Heart right ventricle (tissue), 16 donors: ENCODE measurements around the gene JMJD6. TPM values are rescaled to one million over a fixed set of nuclear protein-coding genes. Genes with fewer than 3 reads are reported as not detected.
A peak's percentile ranks its signal among the peaks of the same experiment; 100 is the strongest.

Experiments
- ATAC-seq, 8 donors: fragments of 200-7000 bp; cut with Tn5 transposase; one replicate each; pipeline ENCODE4 v1.9.1; 2020; ENCODE audit warnings: mild to moderate bottlenecking in 8 of 8, moderate library complexity in 8 of 8, moderate number of reproducible peaks in 1 of 8
- DNase-seq, 2 donors: peaks; one replicate each; pipeline ENCODE4 v3.0.0-alpha.2; 2020
- H3K27ac ChIP-seq, 10 donors: fragments of 200-600 bp; sonication (generic) in 2 of 10; one replicate each; pipeline versions ENCODE4 v1.5.0 to v1.8.0; 2020 to 2022; ENCODE audit warnings: mild to moderate bottlenecking in 3 of 10
- H3K27me3 ChIP-seq, 7 donors: fragments of 200-600 bp; one replicate each; pipeline ENCODE4 v1.8.0; 2021 to 2022; ENCODE audit warnings: mild to moderate bottlenecking in 2 of 7
- H3K36me3 ChIP-seq, 9 donors: fragments of 200-600 bp; sonication (generic) in 1 of 9; one replicate each; pipeline versions ENCODE4 v1.5.0 to v1.8.0; 2020 to 2022; ENCODE audit warnings: mild to moderate bottlenecking in 2 of 9
- H3K4me1 ChIP-seq, 9 donors: fragments of 200-600 bp; sonication (generic) in 1 of 9; one replicate each; pipeline versions ENCODE4 v1.5.0 to v1.8.0; 2020 to 2022; ENCODE audit warnings: mild to moderate bottlenecking in 4 of 9
- H3K4me3 ChIP-seq, 10 donors: fragments of 200-600 bp; sonication (generic) in 2 of 10; one replicate each; pipeline versions ENCODE4 v1.5.0 to v1.8.0; 2020 to 2022; ENCODE audit warnings: mild to moderate bottlenecking in 7 of 10, moderate library complexity in 2 of 10
- H3K9me3 ChIP-seq, 11 donors: fragments of 200-600 bp in 10 of 11; sonication (generic) in 2 of 11; one replicate each; pipeline versions ENCODE4 v1.5.0 to v1.8.0; 2013 to 2022; ENCODE audit warnings: mild to moderate bottlenecking in 2 of 11, control low read depth in 1 of 11, moderate library complexity in 1 of 11
- CTCF ChIP-seq, 9 donors: fragments of 200-600 bp; sonication (generic) in 2 of 9; IDR thresholded peaks; one replicate each; pipeline versions ENCODE4 v1.5.0 to v1.8.0; 2021 to 2022; ENCODE audit warnings: antibody characterized with exemption in 9 of 9, mild to moderate bottlenecking in 5 of 9, moderate library complexity in 1 of 9
- WGBS, 2 donors: extraction: QIAGEN DNeasy Blood & Tissue Kit; methylation state at CpG; one replicate each; pipeline ENCODE4 v1.1.7; 2013; ENCODE audit warnings: inconsistent platforms in 1 of 2; 5-methylcytosine and 5-hydroxymethylcytosine counted together
- intact Hi-C, 10 donors: fragments of 100-400 bp; cut with DNase I; formaldehyde crosslinking; loops; one replicate each; pipeline versions ENCODE4 v1.11.1 to v1.14.2; 2022
- polyA plus RNA-seq, 2 donors: library from polyadenylated mRNA; stranded (reverse); fragments of 200-250 nt; gene quantifications; one replicate each; pipeline ENCODE4 v1.2.3, GENCODE V29; 2013
- total RNA-seq, 10 donors: library from RNA; stranded (reverse); fragmentation: NEBNext Ultra II Directional in 3 of 10; extraction: Animal tissue kit (Norgen Biotek cat#: 25700) in 3 of 10; gene quantifications; one replicate each; pipeline versions ENCODE4 v1.2.1 to v1.2.4, GENCODE V29; 2021 to 2023
- donor health status: Arrhythmogenic right ventricular cardiomyopathy.
- donor health status: ischemic (EF 13 %, LVEDD 7.1; RV severe dilation, severe dysfunction).
- donor health status: healthy with polysubstance abuse.
- donor health status: DM: no; HTN: yes; CAD: no.
- donor health status: DM: no; HTN: no; CAD: no.
- donor health status: ischemic (EF 25% LVEDD 6.9; RV normal size, moderate dysfunction).
- donor health status: ischemic (EF 25% LVEDD 5.7; RV mildly dilated, moderate dysfunction).
- donor health status: healthy.
- donor health status: DM: yes; HTN: yes; CAD: no.
- donor health status: Ischemic cardiomyopathy.
- donor health status: ischemic (EF 35%, LVEDD 5.7; RV mildly dilated, moderate dysfunction).
- donor health status: nonischemic (EF 11% LVEDD 7.7; RV severe dilation, severe dysfunction).
- donor health status: DM: yes; HTN: yes; CAD: no.
- donor health status: PGD.
- donor health status: ischemic (EF 29% LVEDD 5.4; RV normal size, mild dysfunction).
- donor health status: nonischemic (EF 23%, LVEDD 6.1; RV moderate dilation, normal function).

Gene JMJD6
- total and polyA plus RNA-seq, 12 donors, result 34.6 to 79.3 (median 43.2) TPM

DNA sequence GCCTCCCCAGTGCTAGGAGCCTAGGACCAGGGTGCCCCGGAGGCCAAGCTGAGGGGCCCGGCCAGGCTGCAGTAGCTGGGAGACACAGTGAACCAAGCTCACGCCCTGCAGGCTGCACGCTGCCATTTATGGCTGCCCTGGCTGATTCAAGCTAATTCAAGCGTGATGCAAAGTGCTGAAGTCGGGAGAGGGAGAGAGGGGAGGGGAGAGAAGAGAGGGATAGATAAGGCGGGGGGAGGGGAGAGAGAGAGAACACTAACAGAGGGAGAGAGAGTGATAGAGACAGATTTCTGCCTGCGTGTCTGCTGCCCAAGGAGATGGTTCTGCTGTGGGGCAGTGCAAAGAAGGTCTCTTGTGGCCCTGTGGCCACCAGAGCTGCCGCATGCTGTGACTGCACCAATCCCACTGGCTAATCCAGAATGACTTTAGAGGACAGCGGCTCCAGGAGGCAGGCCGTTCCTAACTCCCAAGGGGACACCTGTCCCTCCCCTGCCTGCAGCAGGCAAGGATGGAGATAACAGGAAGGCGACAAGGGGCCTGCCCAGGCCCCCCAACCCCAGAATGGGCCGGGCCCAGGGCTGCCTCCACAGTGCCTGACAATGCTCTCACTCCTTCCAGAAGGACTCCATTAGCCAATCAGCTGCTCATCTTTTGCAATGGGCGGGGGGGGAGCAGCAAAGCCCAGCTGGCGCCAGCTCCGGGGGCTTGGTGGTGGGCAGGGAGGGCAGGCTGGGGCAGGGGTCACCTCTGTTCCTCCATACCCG is 28.5 kb downstream of the JMJD6 start:
- no peaks in the 10 kb centered on the region for H3K9me3 ChIP-seq
- TF ChIP-seq CTCF (IDR thresholded peaks at IDR 0.05), result no peak
- peak; percentile 1 to 46 (median 22) for ATAC-seq
- peaks cover 0 to 10% (median 0%) of the 10 kb centered on the region in 9 donors for H3K36me3 ChIP-seq
- no peaks in the 10 kb centered on the region for H3K27me3 ChIP-seq
- intact Hi-C loops, result no loop called here
- 23 to 32% methylated on average over 17 of the region's 17 CpGs for WGBS, 2 donors
- H3K4me3 ChIP-seq, result peak overlapping the region in 2 of 10 donors; percentile 5 to 6
- peak overlapping the region; percentile 88 to 99 (median 96) for H3K27ac ChIP-seq
- H3K4me1 ChIP-seq, result peaks cover 43 to 100% (median 88%) of the 10 kb centered on the region in 9 donors
- no peak for DNase-seq

- ATAC-seq (peak in 7 of 8 donors; percentile 10 to 67 (median 22)), DNase-seq (peak; percentile 60 to 73)
- Histone ChIP-seq H3K4me1 (peaks cover 40 to 100% (median 88%) of the 10 kb centered on the region in 9 donors), H3K36me3 (peaks cover 0 to 10% (median 0%) of the 10 kb centered on the region in 9 donors), H3K4me3 (peak overlapping the region in 1 of 10 donors; percentile 5), H3K9me3 (no peaks in the 10 kb centered on the region), H3K27me3 (no peaks in the 10 kb centered on the region), H3K27ac (peak overlapping the region; percentile 88 to 99 (median 96))
- no peak for TF ChIP-seq CTCF (IDR thresholded peaks at IDR 0.05)
- intact Hi-C loops, result no loop called here
- WGBS, 2 donors, result 56 to 60% methylated on average over 25 of the region's 25 CpGs
Observed at GRCh38 chr17:76696763-76697701, 29.4 kb downstream of the JMJD6 start.

DNA sequence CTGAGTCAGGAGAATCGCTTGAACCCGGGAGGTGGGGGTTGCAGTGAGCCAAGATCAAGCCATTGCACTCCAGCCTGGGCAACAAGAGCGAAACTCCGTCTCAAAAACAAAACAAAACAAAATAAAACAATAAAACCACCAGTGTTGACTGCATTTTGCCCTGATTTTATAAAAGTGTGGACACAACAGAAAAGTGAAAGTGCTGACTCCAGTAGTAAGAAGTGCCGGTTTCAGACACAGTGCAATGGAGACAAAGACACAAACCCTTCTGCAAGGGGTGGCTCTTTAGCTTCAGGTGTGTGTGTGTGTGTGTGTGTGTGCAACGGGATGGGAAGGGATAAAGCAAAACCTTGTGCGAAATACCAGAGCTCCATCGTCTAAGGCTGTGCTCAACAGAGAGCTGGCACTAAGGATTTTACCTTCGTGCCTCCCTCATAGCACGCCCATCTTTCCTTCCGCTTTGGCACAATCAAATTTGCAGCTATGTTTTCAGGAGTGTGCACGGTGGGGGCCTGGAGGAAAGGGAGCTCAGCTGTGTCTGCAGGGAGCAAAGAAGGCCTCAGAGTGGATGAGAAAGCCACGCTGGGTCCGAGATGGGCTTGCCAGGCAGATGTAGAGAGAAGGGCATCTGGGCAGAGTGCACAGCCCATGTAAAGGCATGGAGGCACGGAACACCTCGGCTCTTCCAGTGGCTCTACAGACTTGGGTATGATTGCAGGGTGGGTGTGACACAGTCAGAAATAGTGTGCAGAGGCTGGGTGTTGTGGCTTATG is 31.2 kb downstream of the JMJD6 start:
- H3K27me3 ChIP-seq, result no peaks in the 10 kb centered on the region
- H3K4me1 ChIP-seq, result peaks cover 37 to 100% (median 93%) of the 10 kb centered on the region in 9 donors
- intact Hi-C loops, result no loop called here
- no peak for ATAC-seq
- H3K9me3 ChIP-seq, result no peaks in the 10 kb centered on the region
- TF ChIP-seq CTCF (IDR thresholded peaks at IDR 0.05), result no peak
- no peak for DNase-seq
- peak overlapping the region; percentile 88 to 99 (median 96) for H3K27ac ChIP-seq
- H3K4me3 ChIP-seq, result no peak overlapping the region
- 41 to 46% methylated on average over 16 of the region's 16 CpGs for WGBS, 2 donors
- H3K36me3 ChIP-seq, result peaks cover 0 to 10% (median 0%) of the 10 kb centered on the region in 9 donors
